Measurements from ENCODE around the gene PCDH9.

DNA sequence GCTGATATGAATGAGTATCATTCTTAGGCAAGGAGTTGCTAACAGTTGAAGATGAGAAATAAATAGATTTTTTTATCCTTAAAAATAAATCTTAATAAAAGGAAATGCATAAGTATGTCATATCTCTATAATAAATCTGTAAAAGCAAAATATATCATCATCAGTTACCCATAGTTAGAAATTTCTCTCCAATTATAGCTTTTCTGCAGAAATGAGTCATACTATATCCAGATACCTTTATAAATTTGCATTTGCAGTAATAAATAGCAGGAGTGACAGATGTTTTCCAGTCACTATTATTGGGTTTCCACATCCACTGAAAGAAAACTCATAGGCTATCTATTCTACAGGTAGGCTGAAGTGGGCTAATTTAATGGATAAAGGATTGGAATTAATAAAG, 829.8 kb downstream of the PCDH9 start:
- TF ChIP-seq, protein P1, sequence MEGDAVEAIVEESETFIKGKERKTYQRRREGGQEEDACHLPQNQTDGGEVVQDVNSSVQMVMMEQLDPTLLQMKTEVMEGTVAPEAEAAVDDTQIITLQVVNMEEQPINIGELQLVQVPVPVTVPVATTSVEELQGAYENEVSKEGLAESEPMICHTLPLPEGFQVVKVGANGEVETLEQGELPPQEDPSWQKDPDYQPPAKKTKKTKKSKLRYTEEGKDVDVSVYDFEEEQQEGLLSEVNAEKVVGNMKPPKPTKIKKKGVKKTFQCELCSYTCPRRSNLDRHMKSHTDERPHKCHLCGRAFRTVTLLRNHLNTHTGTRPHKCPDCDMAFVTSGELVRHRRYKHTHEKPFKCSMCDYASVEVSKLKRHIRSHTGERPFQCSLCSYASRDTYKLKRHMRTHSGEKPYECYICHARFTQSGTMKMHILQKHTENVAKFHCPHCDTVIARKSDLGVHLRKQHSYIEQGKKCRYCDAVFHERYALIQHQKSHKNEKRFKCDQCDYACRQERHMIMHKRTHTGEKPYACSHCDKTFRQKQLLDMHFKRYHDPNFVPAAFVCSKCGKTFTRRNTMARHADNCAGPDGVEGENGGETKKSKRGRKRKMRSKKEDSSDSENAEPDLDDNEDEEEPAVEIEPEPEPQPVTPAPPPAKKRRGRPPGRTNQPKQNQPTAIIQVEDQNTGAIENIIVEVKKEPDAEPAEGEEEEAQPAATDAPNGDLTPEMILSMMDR (IDR thresholded peaks at IDR 0.05; ENCODE audit: insufficient read depth, low read length), result no peak
- no peak for TF ChIP-seq POLR2AphosphoS5 (IDR thresholded peaks at IDR 0.05; ENCODE audit: low read depth)
- TF ChIP-seq, protein P2, sequence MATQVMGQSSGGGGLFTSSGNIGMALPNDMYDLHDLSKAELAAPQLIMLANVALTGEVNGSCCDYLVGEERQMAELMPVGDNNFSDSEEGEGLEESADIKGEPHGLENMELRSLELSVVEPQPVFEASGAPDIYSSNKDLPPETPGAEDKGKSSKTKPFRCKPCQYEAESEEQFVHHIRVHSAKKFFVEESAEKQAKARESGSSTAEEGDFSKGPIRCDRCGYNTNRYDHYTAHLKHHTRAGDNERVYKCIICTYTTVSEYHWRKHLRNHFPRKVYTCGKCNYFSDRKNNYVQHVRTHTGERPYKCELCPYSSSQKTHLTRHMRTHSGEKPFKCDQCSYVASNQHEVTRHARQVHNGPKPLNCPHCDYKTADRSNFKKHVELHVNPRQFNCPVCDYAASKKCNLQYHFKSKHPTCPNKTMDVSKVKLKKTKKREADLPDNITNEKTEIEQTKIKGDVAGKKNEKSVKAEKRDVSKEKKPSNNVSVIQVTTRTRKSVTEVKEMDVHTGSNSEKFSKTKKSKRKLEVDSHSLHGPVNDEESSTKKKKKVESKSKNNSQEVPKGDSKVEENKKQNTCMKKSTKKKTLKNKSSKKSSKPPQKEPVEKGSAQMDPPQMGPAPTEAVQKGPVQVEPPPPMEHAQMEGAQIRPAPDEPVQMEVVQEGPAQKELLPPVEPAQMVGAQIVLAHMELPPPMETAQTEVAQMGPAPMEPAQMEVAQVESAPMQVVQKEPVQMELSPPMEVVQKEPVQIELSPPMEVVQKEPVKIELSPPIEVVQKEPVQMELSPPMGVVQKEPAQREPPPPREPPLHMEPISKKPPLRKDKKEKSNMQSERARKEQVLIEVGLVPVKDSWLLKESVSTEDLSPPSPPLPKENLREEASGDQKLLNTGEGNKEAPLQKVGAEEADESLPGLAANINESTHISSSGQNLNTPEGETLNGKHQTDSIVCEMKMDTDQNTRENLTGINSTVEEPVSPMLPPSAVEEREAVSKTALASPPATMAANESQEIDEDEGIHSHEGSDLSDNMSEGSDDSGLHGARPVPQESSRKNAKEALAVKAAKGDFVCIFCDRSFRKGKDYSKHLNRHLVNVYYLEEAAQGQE (IDR thresholded peaks at IDR 0.05; ENCODE audit: insufficient replicate concordance, low read depth), result no peak
- no peak for TF ChIP-seq GABPA (IDR thresholded peaks at IDR 0.05; ENCODE audit: low read depth)
